GM12875 (cell line): ENCODE data around the gene P4HB.

ENCODE experiments used
- H3K4me3 ChIP-seq: one replicate; pipeline ENCODE4 v1.5.1; 2011; ENCODE audit warnings: low read depth, low read length, control low read depth
- CTCF ChIP-seq: IDR thresholded peaks from 2 replicates; pipeline ENCODE4 v1.5.1; 2011; ENCODE audit warnings: low read depth, mild to moderate bottlenecking, control low read depth, inconsistent platforms, low read length, moderate library complexity, borderline replicate concordance; ENCODE audit not compliant: insufficient read depth

The P4HB gene

DNA sequence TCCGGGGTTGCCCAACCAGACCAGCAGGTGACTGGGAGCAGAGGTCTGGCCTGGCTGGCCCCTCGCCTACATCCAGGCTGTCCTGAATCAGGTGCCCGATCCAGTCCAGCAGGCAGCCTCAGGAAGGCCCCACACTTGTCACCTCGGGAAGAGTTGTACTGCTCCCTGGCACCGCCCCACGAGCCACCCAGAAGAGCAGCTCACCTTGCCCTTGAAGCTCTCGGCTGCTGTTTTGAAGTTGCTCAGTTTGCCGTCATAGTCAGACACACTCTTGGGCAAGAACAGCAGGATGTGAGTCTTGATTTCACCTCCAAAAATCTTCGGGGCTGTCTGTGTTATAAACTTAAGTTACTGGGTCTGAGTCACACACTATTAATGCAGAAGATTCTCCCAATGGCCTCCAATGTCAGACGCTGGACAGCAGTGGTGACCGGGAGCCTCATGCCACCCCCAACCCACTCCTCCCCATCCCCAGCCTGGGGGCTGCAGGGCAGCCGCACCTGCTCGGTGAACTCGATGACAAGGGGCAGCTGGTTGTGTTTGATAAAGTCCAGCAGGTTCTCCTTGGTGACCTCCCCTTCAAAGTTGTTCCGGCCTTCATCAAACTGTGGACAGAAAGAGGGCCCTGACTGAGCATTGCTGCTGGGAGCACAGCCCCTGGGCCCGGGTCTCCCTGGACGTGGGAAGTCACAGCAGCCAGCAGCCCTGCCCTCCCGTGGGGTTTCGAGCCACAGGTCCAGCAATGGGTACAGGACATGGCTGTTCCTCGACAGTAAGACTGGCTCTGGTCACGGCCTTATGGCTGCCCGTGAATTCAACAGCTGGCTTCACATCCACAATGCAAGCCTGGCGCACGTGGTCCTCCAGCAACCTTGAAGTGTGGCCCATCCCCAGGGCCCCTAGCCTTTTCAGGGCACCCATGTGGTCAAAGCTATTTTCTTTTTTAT lies 13.3 kb downstream of the P4HB start:
- H3K4me3 ChIP-seq = no peak overlapping the region
- TF ChIP-seq CTCF = no peak

DNA sequence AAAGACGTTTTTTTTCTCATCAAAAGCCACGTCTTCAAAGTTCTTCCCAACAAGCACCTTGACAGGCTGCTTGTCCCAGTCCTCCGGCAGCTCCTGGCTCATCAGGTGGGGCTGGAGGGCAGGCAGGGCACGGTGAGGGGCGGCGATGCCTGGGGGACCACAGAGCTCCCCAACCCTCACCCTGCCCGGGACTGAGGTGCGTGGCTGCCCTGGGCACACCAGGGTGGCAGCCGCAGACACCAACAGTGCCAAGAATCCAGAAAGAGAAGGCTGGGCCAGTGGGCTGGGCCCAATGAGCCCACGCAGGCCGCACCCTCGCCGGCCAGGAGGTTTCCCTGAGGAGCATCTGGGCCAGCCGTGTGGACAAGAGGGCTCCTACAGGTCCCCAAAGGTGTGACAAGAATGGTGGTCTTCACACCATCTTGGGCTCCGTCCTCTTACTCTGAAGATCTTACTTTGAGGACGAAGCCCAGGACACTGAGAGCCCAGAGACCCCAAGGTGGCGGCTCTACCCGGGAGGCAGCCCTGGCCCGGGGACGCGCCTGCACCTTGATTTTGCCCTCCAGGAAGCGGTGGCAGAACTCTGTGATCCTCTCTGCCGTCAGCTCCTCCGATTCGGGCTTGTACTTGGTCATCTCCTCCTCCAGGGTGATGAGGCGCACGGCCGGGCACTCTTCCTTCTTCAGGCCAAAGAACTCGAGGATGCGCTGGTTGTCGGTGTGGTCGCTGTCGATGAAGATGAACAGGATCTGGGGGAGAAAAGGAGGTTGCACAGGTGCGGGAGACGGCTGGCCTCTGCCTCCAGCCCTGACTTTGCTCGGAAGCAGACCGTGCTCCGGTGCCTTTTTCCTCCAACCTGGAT lies 14.2 kb downstream of the P4HB start:
- no peak for TF ChIP-seq CTCF
- no peak overlapping the region for H3K4me3 ChIP-seq

DNA sequence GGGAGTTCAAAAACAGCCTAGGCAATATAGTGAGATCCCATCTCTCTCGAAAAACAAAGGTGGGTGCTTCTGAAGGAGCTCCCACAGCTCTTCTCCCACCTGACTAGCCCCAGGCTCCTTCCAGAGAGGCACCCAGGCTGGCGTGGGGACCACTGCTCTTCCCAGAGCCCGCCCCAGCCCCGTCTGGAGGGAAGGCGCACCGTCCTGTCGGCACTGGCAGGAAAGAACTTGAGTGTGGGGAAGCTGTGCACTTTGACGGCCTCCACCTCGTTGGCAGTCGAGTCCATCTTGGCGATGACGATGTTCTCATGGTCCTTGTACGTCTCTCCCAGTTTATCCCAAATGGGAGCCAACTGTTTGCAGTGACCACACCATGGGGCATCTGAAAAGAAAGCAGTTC lies 15.0 kb downstream of the P4HB start:
- no peak for TF ChIP-seq CTCF
- H3K4me3 ChIP-seq = no peak overlapping the region

GRCh38 chr17:81844887-81845286 lies 15.4 kb downstream of the P4HB start:
- TF ChIP-seq CTCF = no peak
- no peak overlapping the region for H3K4me3 ChIP-seq

GRCh38 chr17:81844327-81844851 lies 15.9 kb downstream of the P4HB start:
- no peak for TF ChIP-seq CTCF

DNA sequence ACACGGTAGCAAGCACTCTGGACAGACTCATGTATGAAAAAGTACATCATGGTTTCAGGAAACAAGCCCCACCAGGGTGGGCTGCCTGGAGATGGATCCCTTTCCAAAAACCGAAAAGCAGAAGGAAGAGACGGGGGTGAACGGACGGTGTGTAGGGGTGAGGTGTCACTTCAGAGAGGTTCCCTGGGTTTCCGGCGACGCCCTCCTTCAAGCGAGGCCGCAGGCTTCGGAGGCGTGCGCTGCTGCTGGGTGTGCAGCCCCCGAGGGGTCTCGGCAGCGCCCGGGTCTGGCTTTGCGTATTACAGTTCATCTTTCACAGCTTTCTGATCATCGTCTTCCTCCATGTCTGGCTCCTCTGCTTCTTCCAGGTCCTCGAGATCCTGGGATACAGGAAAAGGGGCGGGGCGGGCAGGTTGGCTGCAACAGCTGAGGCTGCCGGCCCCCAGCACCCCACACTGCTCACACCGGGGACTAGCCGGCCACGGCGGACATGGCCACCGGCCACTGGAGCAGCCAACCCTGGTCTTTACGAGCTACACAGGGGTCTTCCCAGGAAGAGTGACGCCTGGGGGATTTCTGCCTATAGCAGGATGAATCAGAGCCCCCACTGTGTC lies 16.5 kb downstream of the P4HB start:
- H3K4me3 ChIP-seq = no peak overlapping the region

More at GRCh38 chr17:81844327-81844851, 15.9 kb downstream of the P4HB start:
- no peak overlapping the region for H3K4me3 ChIP-seq

More for the DNA sequence above, 16.5 kb downstream of the P4HB start:
- no peak for TF ChIP-seq CTCF
